SK-N-SH treated with all-trans-retinoic acid at 6 μM for 48 hours (cell line): ENCODE measurements around the gene THAP11.
"Not testable (repeated sequence)": the region's sequence is repeated elsewhere in the genome, so short reads cannot be mapped to it uniquely, and the experiment has no call there.

Source experiments
- BACH2 ChIP-seq: fragments of 250-450 bp; sonication (Bioruptor Pico); IDR thresholded peaks from 2 replicates; pipeline ENCODE4 v1.9.0; 2021; ENCODE audit warnings: mild to moderate bottlenecking, borderline replicate concordance
- GLIS3 ChIP-seq: fragments of 250-450 bp; sonication (Bioruptor Pico); IDR thresholded peaks from 2 replicates; pipeline ENCODE4 v1.5.0; 2020; ENCODE audit warnings: mild to moderate bottlenecking, moderate library complexity
- OSR1 ChIP-seq: fragments of 250-450 bp; sonication (Bioruptor Pico); IDR thresholded peaks from 2 replicates; pipeline ENCODE4 v1.8.0; 2022; ENCODE audit warnings: moderate library complexity, mild to moderate bottlenecking, inconsistent platforms
- PATZ1 ChIP-seq: fragments of 250-450 bp; sonication (Bioruptor Pico); IDR thresholded peaks from 2 replicates; pipeline ENCODE4 v1.8.0; 2020; ENCODE audit warnings: mild to moderate bottlenecking, moderate library complexity, borderline replicate concordance
- PPARA ChIP-seq: fragments of 250-450 bp; sonication (Bioruptor Pico); IDR thresholded peaks from 2 replicates; pipeline ENCODE4 v1.5.0; 2020; ENCODE audit warnings: mild to moderate bottlenecking, borderline replicate concordance
- RARB ChIP-seq: fragments of 250-450 bp; sonication (Bioruptor Pico); IDR thresholded peaks from 2 replicates; pipeline ENCODE4 v1.8.0; 2021; ENCODE audit warnings: mild to moderate bottlenecking, moderate library complexity
- TSHZ2 ChIP-seq: fragments of 250-450 bp; sonication (Bioruptor Pico); IDR thresholded peaks from 2 replicates; pipeline ENCODE4 v1.5.0; 2020; ENCODE audit warnings: mild to moderate bottlenecking, moderate library complexity
- ZC3H10 ChIP-seq: fragments of 250-450 bp; sonication (Bioruptor Pico); IDR thresholded peaks from 2 replicates; pipeline ENCODE4 v1.5.1; 2021; ENCODE audit warnings: mild to moderate bottlenecking, moderate library complexity
- ZFP3 ChIP-seq: fragments of 250-450 bp; sonication (Bioruptor Pico); IDR thresholded peaks from 2 replicates; pipeline ENCODE4 v1.5.0; 2020; ENCODE audit warnings: mild to moderate bottlenecking, moderate library complexity

- not testable (repeated sequence) for TF ChIP-seq GLIS3 (CRISPR knock-in tag); OSR1 (CRISPR knock-in tag); ZFP3; PATZ1 (CRISPR knock-in tag); TSHZ2; ZC3H10 (CRISPR knock-in tag); RARB (CRISPR knock-in tag); BACH2; PPARA (CRISPR knock-in tag)
Measured at GRCh38 chr16:67837190-67837589, 4.9 kb upstream of the THAP11 start.
